ENCODE data around the gene KCNIP2. TPM values are rescaled to one million over a fixed set of nuclear protein-coding genes. Genes with fewer than 3 reads are reported as not detected.

Gene KCNIP2
- total RNA-seq, 1 experiment from 2014 or later: 4.3 TPM

- no peaks in the 10 kb centered on the region for H3K36me3 ChIP-seq (ENCODE audit: control insufficient read depth, insufficient read depth, low read length)
- DNase-seq (ENCODE audit: low read depth, low spot score) (no peak), ATAC-seq (no peak)
- no peak for TF ChIP-seq POLR2AphosphoS5 (IDR thresholded peaks at IDR 0.05; ENCODE audit: low read depth, low read length)
- no peak for TF ChIP-seq CTCF (IDR thresholded peaks at IDR 0.05)
- no peak for TF ChIP-seq SIN3A (IDR thresholded peaks at IDR 0.05; ENCODE audit: borderline replicate concordance, insufficient read depth, low read depth, low read length)
- no peaks in the 10 kb centered on the region for H3K9me3 ChIP-seq (ENCODE audit: control insufficient read depth, insufficient read depth, low read depth, low read length)
- no peaks in the 10 kb centered on the region for H3K27me3 ChIP-seq (ENCODE audit: control insufficient read depth, insufficient read depth, low read length)
- ChIA-PET CTCF (interaction anchor here (1.6 kb wide), 1 partner anchor 8 kb away, joined by 4 read pairs; no protein-coding TSS in a partner anchor), POLR2A (no interaction called here)
- H3K27ac ChIP-seq (ENCODE audit: low read length): no peak overlapping the region
- no TSS peak for BruUV-seq (replicated peaks)
- intact Hi-C loops (cut with micrococcal nuclease; ENCODE audit: unreplicated experiment) (no loop called here), in situ Hi-C loops (cut with HindIII; ENCODE audit: low pct_unique_long_range_greater_than_20kb, low sequenced_read_pairs) (no loop called here)
- H3K4me1 ChIP-seq (ENCODE audit: control insufficient read depth, insufficient read depth, low read length): no peaks in the 10 kb centered on the region
- H3K4me3 ChIP-seq (ENCODE audit: low read depth in 2 of 2, low read length in 2 of 2): no peak overlapping the region
These were observed 4.8 kb upstream of the KCNIP2 start for GRCh38 chr10:101848408-101848807.

- Histone ChIP-seq H3K9me3 (ENCODE audit: control insufficient read depth, insufficient read depth, low read depth, low read length) (no peaks in the 10 kb centered on the region), H3K36me3 (ENCODE audit: control insufficient read depth, insufficient read depth, low read length) (no peaks in the 10 kb centered on the region), H3K27ac (ENCODE audit: low read length) (no peak overlapping the region), H3K4me3 (ENCODE audit: low read depth in 2 of 2, low read length in 2 of 2) (no peak overlapping the region), H3K4me1 (ENCODE audit: control insufficient read depth, insufficient read depth, low read length) (no peaks in the 10 kb centered on the region), H3K27me3 (ENCODE audit: control insufficient read depth, insufficient read depth, low read length) (no peaks in the 10 kb centered on the region)
- TF ChIP-seq CTCF (IDR thresholded peaks at IDR 0.05) (no peak), POLR2AphosphoS5 (IDR thresholded peaks at IDR 0.05; ENCODE audit: low read depth, low read length) (no peak), REST (IDR thresholded peaks at IDR 0.05; ENCODE audit: insufficient read depth in 1 of 2, low read depth in 2 of 2, low read length in 1 of 2) (no peak), TCF7L2 (IDR thresholded peaks at IDR 0.05; ENCODE audit: low read depth, low read length) (no peak), SIN3A (IDR thresholded peaks at IDR 0.05; ENCODE audit: borderline replicate concordance, insufficient read depth, low read depth, low read length) (no peak)
- intact Hi-C loops (cut with micrococcal nuclease; ENCODE audit: unreplicated experiment) (no loop called here), in situ Hi-C loops (cut with HindIII; ENCODE audit: low pct_unique_long_range_greater_than_20kb, low sequenced_read_pairs) (no loop called here)
- CTCF ChIA-PET: no interaction called here
- no peak for ATAC-seq
- DNase-seq (ENCODE audit: low read depth, low spot score): no peak
- POLR2A ChIA-PET: no interaction called here
- BruUV-seq (replicated peaks): no TSS peak
These were observed 2.3 kb upstream of the KCNIP2 start for GRCh38 chr10:101845893-101846292.

All from Panc1 (cell line).